Motor neuron (in vitro differentiated cells): ENCODE data around the gene IFIT1B. TPM values are rescaled to one million over a fixed set of nuclear protein-coding genes. Genes with fewer than 3 reads are reported as not detected.
"Not testable (repeated sequence)": the region's sequence is repeated elsewhere in the genome, so short reads cannot be mapped to it uniquely, and the experiment has no call there.

Source experiments
- ATAC-seq, 8 experiments: fragments of 200-7000 bp; cut with Tn5 transposase; replicated peaks in 6 of 8; 2 replicates each; pipeline ENCODE4 v1.8.0; 2021; ENCODE audit warnings: mild to moderate bottlenecking in 8 of 8, moderate library complexity in 8 of 8
- H3K27ac ChIP-seq, 2 donors: fragments of 250-450 bp; sonication (Bioruptor Pico); 2 replicates each; pipeline ENCODE4 v1.9.0; 2021; ENCODE audit warnings: antibody characterized with exemption in 2 of 2, mild to moderate bottlenecking in 2 of 2, moderate library complexity in 1 of 2
- H3K4me1 ChIP-seq, 2 donors: fragments of 250-450 bp; sonication (Bioruptor Pico); replicated peaks in 1 of 2; 2 replicates each; pipeline ENCODE4 v1.6.1; 2021; ENCODE audit warnings: antibody characterized with exemption in 2 of 2, mild to moderate bottlenecking in 2 of 2, moderate library complexity in 1 of 2
- H3K4me3 ChIP-seq, 5 donors: fragments of 250-450 bp; sonication (Bioruptor Pico); 2 replicates each; pipeline ENCODE4 v1.9.0; 2021; ENCODE audit warnings: antibody characterized with exemption in 5 of 5, mild to moderate bottlenecking in 5 of 5, moderate library complexity in 4 of 5
- WGBS, 10 experiments: fragments of 450-650 bp; shearing (Covaris generic); methylation state at CpG; one replicate each; pipeline ENCODE4 v1.0.0; 2022; 5-methylcytosine and 5-hydroxymethylcytosine counted together
- in situ Hi-C, 9 experiments: fragments of 400-800 bp; cut with MboI; loops; one replicate each; pipeline ENCODE4 v1.15.0; 2021; ENCODE audit warnings: low sequenced_read_pairs in 9 of 9, low pct_unique_long_range_greater_than_20kb in 2 of 9; ENCODE audit not compliant: unreplicated experiment in 9 of 9
- total RNA-seq, 8 experiments: library from RNA; unstranded; fragments of 300-600 nt; gene quantifications; 2 replicates each; pipeline versions ENCODE4 v1.2.3 to v1.2.4, GENCODE V29; 2022

IFIT1B gene
- total RNA-seq, result under 1 TPM; 0.13 to 0.57 (median 0.53) TPM

- Histone ChIP-seq H3K27ac (no peak within 1 kb of the TSS), H3K4me3 (no peak within 1 kb of the TSS), H3K4me1 (peaks cover 9 to 11% of the 10 kb centered on the region in 2 donors)
- WGBS, 10 experiments, result 50 to 100% (median 95%) methylated on average over 1 to 5 of the region's 5 CpGs
- no peak for ATAC-seq
- in situ Hi-C loops, result loop anchor here in 2 of 9 experiments (25.0 kb wide), 1 partner anchor 341 kb away; no protein-coding TSS in a partner anchor
Measured at GRCh38 chr10:89377705-89378637, at the start of gene IFIT1B. Gene IFIT1B, plus strand, starts transcription at chr10:89378056. Its CDS starts 80 bp downstream, at chr10:89378136.

GRCh38 chr10:89329151-89329550 lies 48.7 kb upstream of the IFIT1B start:
- in situ Hi-C loops, result no loop called here
- Histone ChIP-seq H3K27ac (no peak overlapping the region), H3K4me1 (peaks cover 12 to 21% of the 10 kb centered on the region in 2 donors), H3K4me3 (no peak overlapping the region)
- 92 to 100% (median 100%) methylated on average over 1 to 2 of the region's 2 CpGs; no CpG with 5 or more reads in 7 of the 10 experiments for WGBS, 10 experiments
- ATAC-seq, result no peak

DNA sequence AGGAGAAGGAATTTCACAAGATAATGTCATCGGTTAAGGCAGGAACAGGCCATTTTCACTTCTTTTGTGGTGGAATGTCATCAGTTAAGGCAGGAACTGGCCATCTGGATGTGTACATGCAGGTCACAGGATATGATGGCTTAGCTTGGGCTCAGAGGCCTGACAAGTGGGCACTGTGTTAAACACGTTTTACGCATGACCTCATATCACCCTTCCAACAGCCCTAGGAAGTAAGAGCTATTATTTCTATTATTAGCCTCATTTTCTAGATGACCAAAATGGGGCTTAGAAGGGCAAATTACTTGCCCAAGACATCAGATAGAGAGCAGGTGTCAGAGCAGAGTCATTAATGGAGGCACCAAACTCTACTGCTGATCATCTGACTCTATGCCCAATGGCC lies 47.8 kb upstream of the IFIT1B start:
- H3K27ac ChIP-seq, H3K4me3 ChIP-seq, in situ Hi-C loops: not testable (repeated sequence)
- 100% methylated on average over 1 of the region's 3 CpGs; no CpG with 5 or more reads in 9 of the 10 experiments for WGBS, 10 experiments
- peaks cover 12 to 21% of the 10 kb centered on the region in 2 donors for H3K4me1 ChIP-seq
- ATAC-seq, result peak in 2 of 8 experiments; percentile 19 to 22

- no peak for ATAC-seq
- H3K4me1 ChIP-seq, result peaks cover 12 to 21% of the 10 kb centered on the region in 2 donors
- H3K27ac ChIP-seq, result no peak overlapping the region
- no peak overlapping the region for H3K4me3 ChIP-seq
- in situ Hi-C loops, result no loop called here
Measured at GRCh38 chr10:89330537-89331212, 47.2 kb upstream of the IFIT1B start.

DNA sequence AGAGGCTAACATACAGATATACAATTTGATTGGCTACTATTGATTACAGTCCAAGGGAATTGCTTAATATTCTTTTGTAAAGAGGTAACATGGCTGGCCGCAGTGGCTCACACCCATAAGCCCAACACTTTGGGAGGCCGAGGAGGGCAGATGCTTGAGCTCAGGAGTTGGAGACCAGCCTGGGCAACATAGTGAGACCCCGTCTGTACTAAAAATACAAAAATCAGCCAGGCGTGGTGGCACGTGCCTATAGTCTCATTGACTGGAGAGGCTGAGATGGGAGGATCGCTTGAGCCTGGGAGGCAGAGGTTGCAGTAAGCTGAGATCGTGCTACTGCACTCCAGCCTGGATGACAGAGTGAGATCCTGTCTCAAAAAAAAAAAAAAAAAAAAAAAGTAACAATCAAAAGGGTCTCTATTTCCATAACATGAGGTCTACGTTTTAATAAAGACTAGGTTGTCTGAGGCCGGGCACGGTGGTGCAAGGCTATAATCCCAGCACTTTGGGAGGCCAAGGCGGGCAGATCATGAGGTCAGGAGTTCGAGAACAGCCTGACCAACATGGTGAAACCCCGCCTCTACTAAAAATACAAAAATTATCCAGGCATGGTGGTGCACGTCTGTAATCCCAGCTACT lies 46.3 kb upstream of the IFIT1B start:
- H3K4me1 ChIP-seq, result peaks cover 12 to 21% of the 10 kb centered on the region in 2 donors
- ATAC-seq, H3K27ac ChIP-seq, in situ Hi-C loops, H3K4me3 ChIP-seq: not testable (repeated sequence)
- WGBS, 10 experiments, result 47 to 100% (median 89%) methylated on average over 1 to 13 of the region's 14 CpGs; no CpG with 5 or more reads in 1 of the 10 experiments

- peak in 3 of 8 experiments; percentile 5 to 23 (median 7) for ATAC-seq
- H3K4me1 ChIP-seq, result peaks cover 12 to 21% of the 10 kb centered on the region in 2 donors
- no peak overlapping the region for H3K27ac ChIP-seq
- H3K4me3 ChIP-seq, result no peak overlapping the region
- 0 to 100% (median 73%) methylated on average over 1 to 5 of the region's 5 CpGs for WGBS, 10 experiments
- in situ Hi-C loops, result no loop called here
Measured at GRCh38 chr10:89332123-89332633, 45.7 kb upstream of the IFIT1B start.

DNA sequence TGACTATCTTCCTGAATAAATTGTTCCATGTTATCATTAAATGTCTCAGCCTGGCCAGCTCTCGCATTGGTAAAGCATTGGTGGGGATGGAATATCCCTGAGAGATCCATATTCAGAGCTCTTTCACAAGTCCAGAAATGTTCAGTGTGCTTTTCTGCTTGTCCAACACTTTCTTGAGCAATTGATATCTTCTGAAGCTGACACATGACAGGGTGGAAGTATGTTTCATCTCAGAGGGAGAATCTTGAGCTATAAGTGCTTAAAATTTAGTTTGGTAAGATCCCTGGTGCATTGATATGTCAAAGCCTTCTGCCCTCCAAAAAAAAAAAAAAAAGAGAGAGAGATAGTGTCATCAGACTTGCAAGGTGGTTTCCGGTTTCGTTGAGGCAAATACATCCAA lies 42.6 kb upstream of the IFIT1B start:
- H3K4me1 ChIP-seq, result peaks cover 0 to 13% of the 10 kb centered on the region in 2 donors
- in situ Hi-C loops, result no loop called here
- H3K27ac ChIP-seq, result no peak overlapping the region
- WGBS, 10 experiments, result 43 to 100% (median 94%) methylated on average over 1 to 3 of the region's 3 CpGs; no CpG with 5 or more reads in 1 of the 10 experiments
- H3K4me3 ChIP-seq, result no peak overlapping the region
- ATAC-seq, result no peak

DNA sequence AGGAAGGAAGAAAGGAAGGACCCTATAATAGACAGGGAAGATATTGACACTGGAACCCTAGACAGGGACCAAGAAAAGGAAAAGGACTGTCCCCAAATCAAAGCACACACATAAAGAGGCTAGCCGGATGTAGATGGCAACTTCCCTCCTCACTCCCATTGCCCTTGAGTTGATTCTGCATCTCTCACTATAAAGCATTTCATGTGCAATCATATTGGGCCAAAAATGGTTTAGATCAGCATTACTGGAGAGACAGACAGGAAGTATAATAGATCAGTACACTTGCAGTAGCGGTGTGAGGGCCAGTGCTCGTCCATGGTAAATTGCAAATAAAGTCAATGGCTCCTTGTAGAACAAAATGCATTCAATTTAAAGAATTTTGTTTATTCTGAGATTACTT lies 41.6 kb upstream of the IFIT1B start:
- in situ Hi-C loops, result no loop called here
- Histone ChIP-seq H3K4me1 (peaks cover 0 to 13% of the 10 kb centered on the region in 2 donors), H3K4me3 (no peak overlapping the region), H3K27ac (no peak overlapping the region)
- whole genome bisulfite sequencing, 10 experiments, result 77 to 100% (median 98%) methylated on average over 1 to 3 of the region's 3 CpGs; no CpG with 5 or more reads in 2 of the 10 experiments
- no peak for ATAC-seq

DNA sequence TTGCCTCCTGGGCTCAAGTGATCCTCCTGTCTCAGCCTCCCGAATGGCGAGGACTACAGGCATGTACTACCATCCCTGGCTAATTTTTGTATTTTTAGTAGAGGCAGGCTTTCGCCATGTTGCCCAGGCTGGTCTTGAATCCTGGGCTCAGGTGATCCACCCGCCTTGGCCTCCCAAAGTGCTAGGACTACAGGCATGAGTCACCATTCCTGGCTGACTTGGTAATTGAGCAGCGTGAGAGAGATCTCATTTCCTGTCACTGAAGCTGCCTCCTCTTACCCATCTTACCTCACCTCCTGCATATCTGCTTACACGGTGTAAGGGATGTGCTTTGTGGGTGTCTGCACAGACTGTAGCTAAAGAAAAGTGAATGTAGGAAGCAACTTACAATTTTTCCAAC lies 40.4 kb upstream of the IFIT1B start:
- Histone ChIP-seq H3K27ac (no peak overlapping the region), H3K4me3 (no peak overlapping the region), H3K4me1 (peaks cover 0 to 14% of the 10 kb centered on the region in 2 donors)
- in situ Hi-C loops, result no loop called here
- ATAC-seq, result peak in 2 of 8 experiments; percentile 6 to 22
- WGBS, 10 experiments, result 74 to 100% (median 91%) methylated on average over 2 to 5 of the region's 6 CpGs; no CpG with 5 or more reads in 1 of the 10 experiments

- H3K27ac ChIP-seq, result no peak overlapping the region
- no peak for ATAC-seq
- H3K4me1 ChIP-seq, result peaks cover 2 to 14% of the 10 kb centered on the region in 2 donors
- WGBS, 10 experiments, result 80 to 100% (median 98%) methylated on average over 1 to 3 of the region's 3 CpGs; no CpG with 5 or more reads in 2 of the 10 experiments
- in situ Hi-C loops, result no loop called here
- no peak overlapping the region for H3K4me3 ChIP-seq
Measured at GRCh38 chr10:89338713-89339112, 39.1 kb upstream of the IFIT1B start.

GRCh38 chr10:89339875-89340274 lies 38.0 kb upstream of the IFIT1B start:
- no peak for ATAC-seq
- Histone ChIP-seq H3K27ac (no peak overlapping the region), H3K4me3 (no peak overlapping the region), H3K4me1 (peaks cover 2 to 14% of the 10 kb centered on the region in 2 donors)
- in situ Hi-C loops, result no loop called here
- WGBS, 10 experiments, result 81 to 100% (median 100%) methylated on average over 1 to 3 of the region's 4 CpGs; no CpG with 5 or more reads in 4 of the 10 experiments

- Histone ChIP-seq H3K4me3 (peak overlapping the region in 3 of 5 donors; percentile 14 to 51 (median 34)), H3K4me1 (peaks cover 11 to 23% of the 10 kb centered on the region in 2 donors), H3K27ac (no peak overlapping the region)
- in situ Hi-C loops, result no loop called here
- WGBS, 10 experiments, result 74 to 100% (median 87%) methylated on average over 1 to 3 of the region's 3 CpGs; no CpG with 5 or more reads in 1 of the 10 experiments
- no peak for ATAC-seq
Measured at GRCh38 chr10:89341649-89342048, 36.2 kb upstream of the IFIT1B start.
